Mononuclear cell (primary cell): Measurements from ENCODE around the gene EFHD2. TPM values are rescaled to one million over a fixed set of nuclear protein-coding genes. Genes with fewer than 3 reads are reported as not detected.

Experiments used
- H3K27me3 ChIP-seq: 2 replicates; pipeline ENCODE4 v1.6.0; 2011; ENCODE audit warnings: low read length, control low read depth; ENCODE audit not compliant: insufficient read depth
- H3K4me1 ChIP-seq: 2 replicates; pipeline ENCODE4 v1.5.1; 2011; ENCODE audit warnings: mild to moderate bottlenecking, low read length, control low read depth; ENCODE audit not compliant: insufficient read depth
- H3K4me3 ChIP-seq: 2 replicates; pipeline ENCODE4 v1.5.1; 2011; ENCODE audit warnings: mild to moderate bottlenecking, low read length, moderate library complexity
- H3K9me3 ChIP-seq: 2 replicates; pipeline ENCODE4 v1.5.1; 2011; ENCODE audit warnings: low read depth, mild to moderate bottlenecking, control low read depth, low read length
- total RNA-seq: library from RNA; depleted of rRNA; stranded (reverse); fragments of >200 nt; gene quantifications from one replicate; pipeline ENCODE4 v1.2.3, GENCODE V29; 2012

The EFHD2 gene
- total RNA-seq, 1 donor, result 201 TPM

GRCh38 chr1:15443281-15443680 lies 33.6 kb downstream of the EFHD2 start:
- Histone ChIP-seq H3K4me3 (no peak overlapping the region), H3K4me1 (no peaks in the 10 kb centered on the region), H3K9me3 (no peaks in the 10 kb centered on the region)

GRCh38 chr1:15444468-15445389 lies 35.0 kb downstream of the EFHD2 start:
- Histone ChIP-seq H3K4me1 (no peaks in the 10 kb centered on the region), H3K4me3 (no peak overlapping the region), H3K27me3 (no peaks in the 10 kb centered on the region), H3K9me3 (no peaks in the 10 kb centered on the region)

More at GRCh38 chr1:15443281-15443680, 33.6 kb downstream of the EFHD2 start:
- no peaks in the 10 kb centered on the region for H3K27me3 ChIP-seq

- no peaks in the 10 kb centered on the region for H3K27me3 ChIP-seq
- H3K4me3 ChIP-seq, result no peak overlapping the region
- no peaks in the 10 kb centered on the region for H3K9me3 ChIP-seq
- no peaks in the 10 kb centered on the region for H3K4me1 ChIP-seq
Observed at GRCh38 chr1:15445390-15446122, 35.9 kb downstream of the EFHD2 start.

GRCh38 chr1:15446212-15446611 lies 36.5 kb downstream of the EFHD2 start:
- Histone ChIP-seq H3K9me3 (no peaks in the 10 kb centered on the region), H3K4me3 (no peak overlapping the region), H3K27me3 (no peaks in the 10 kb centered on the region), H3K4me1 (no peaks in the 10 kb centered on the region)

GRCh38 chr1:15448877-15449462 lies 39.3 kb downstream of the EFHD2 start:
- Histone ChIP-seq H3K4me1 (no peaks in the 10 kb centered on the region), H3K27me3 (no peaks in the 10 kb centered on the region), H3K4me3 (no peak overlapping the region), H3K9me3 (no peaks in the 10 kb centered on the region)

GRCh38 chr1:15449567-15449966 lies 39.9 kb downstream of the EFHD2 start:
- Histone ChIP-seq H3K27me3 (no peaks in the 10 kb centered on the region), H3K9me3 (no peaks in the 10 kb centered on the region), H3K4me1 (no peaks in the 10 kb centered on the region), H3K4me3 (no peak overlapping the region)

GRCh38 chr1:15451014-15451722 lies 41.5 kb downstream of the EFHD2 start:
- Histone ChIP-seq H3K27me3 (no peaks in the 10 kb centered on the region), H3K9me3 (no peaks in the 10 kb centered on the region), H3K4me3 (no peak overlapping the region), H3K4me1 (no peaks in the 10 kb centered on the region)

- Histone ChIP-seq H3K4me3 (no peak overlapping the region), H3K27me3 (no peaks in the 10 kb centered on the region), H3K9me3 (no peaks in the 10 kb centered on the region), H3K4me1 (no peaks in the 10 kb centered on the region)
Observed at GRCh38 chr1:15452216-15452615, 42.5 kb downstream of the EFHD2 start.

GRCh38 chr1:15452866-15453571 lies 43.3 kb downstream of the EFHD2 start:
- Histone ChIP-seq H3K27me3 (no peaks in the 10 kb centered on the region), H3K4me1 (no peaks in the 10 kb centered on the region), H3K9me3 (no peaks in the 10 kb centered on the region), H3K4me3 (no peak overlapping the region)

GRCh38 chr1:15453734-15454133 lies 44.0 kb downstream of the EFHD2 start:
- H3K27me3 ChIP-seq, result no peaks in the 10 kb centered on the region
- H3K4me1 ChIP-seq, result no peaks in the 10 kb centered on the region
- H3K4me3 ChIP-seq, result no peak overlapping the region
- H3K9me3 ChIP-seq, result no peaks in the 10 kb centered on the region

- no peaks in the 10 kb centered on the region for H3K27me3 ChIP-seq
- H3K9me3 ChIP-seq, result no peaks in the 10 kb centered on the region
- no peak overlapping the region for H3K4me3 ChIP-seq
- no peaks in the 10 kb centered on the region for H3K4me1 ChIP-seq
Observed at GRCh38 chr1:15454256-15454655, 44.6 kb downstream of the EFHD2 start.

GRCh38 chr1:15455522-15455921 lies 45.8 kb downstream of the EFHD2 start:
- Histone ChIP-seq H3K4me1 (no peaks in the 10 kb centered on the region), H3K27me3 (no peaks in the 10 kb centered on the region), H3K9me3 (no peaks in the 10 kb centered on the region), H3K4me3 (no peak overlapping the region)

- Histone ChIP-seq H3K9me3 (no peaks in the 10 kb centered on the region), H3K4me3 (no peak within 1 kb of the TSS), H3K4me1 (no peaks in the 10 kb centered on the region), H3K27me3 (no peaks in the 10 kb centered on the region)
Observed at GRCh38 chr1:15456313-15456954, 46.7 kb downstream of the EFHD2 start, which contains the start of gene CELA2A. CELA2A (plus strand) TSS chr1:15456732; CDS start chr1:15456754, 22 bp downstream.

GRCh38 chr1:15457585-15457984 lies 47.9 kb downstream of the EFHD2 start:
- Histone ChIP-seq H3K4me3 (no peak overlapping the region), H3K27me3 (no peaks in the 10 kb centered on the region), H3K4me1 (no peaks in the 10 kb centered on the region), H3K9me3 (no peaks in the 10 kb centered on the region)
